Fibroblast of lung (primary cell): ENCODE results near the gene SLC25A1. TPM values are rescaled to one million over a fixed set of nuclear protein-coding genes. Genes with fewer than 3 reads are reported as not detected.
"Not testable (repeated sequence)": the region's sequence is repeated elsewhere in the genome, so short reads cannot be mapped to it uniquely, and the experiment has no call there.

Source experiments
- DNase-seq, 2 donors: peaks; one replicate each; pipeline versions ENCODE4 v3.0.0 to v3.0.0-alpha.2; 2010; ENCODE audit warnings: low read depth in 2 of 2
- H2AFZ ChIP-seq: 2 replicates; pipeline ENCODE4 v1.5.1; 2012; ENCODE audit warnings: low read length, control low read depth, inconsistent platforms
- H3K27ac ChIP-seq: 2 replicates; pipeline ENCODE4 v1.5.1; 2011; ENCODE audit warnings: low read length, control low read depth; ENCODE audit not compliant: insufficient read depth
- H3K27me3 ChIP-seq: 2 replicates; pipeline ENCODE4 v1.5.1; 2011; ENCODE audit warnings: mild to moderate bottlenecking, low read length; ENCODE audit not compliant: control insufficient read depth, insufficient read depth
- H3K36me3 ChIP-seq: 2 replicates; pipeline ENCODE4 v1.5.1; 2011; ENCODE audit warnings: low read length; ENCODE audit not compliant: control insufficient read depth, insufficient read depth
- H3K4me1 ChIP-seq: 2 replicates; pipeline ENCODE4 v1.5.1; 2011; ENCODE audit warnings: low read length; ENCODE audit not compliant: control insufficient read depth, insufficient read depth; ENCODE audit errors: extremely low read depth
- H3K4me2 ChIP-seq: 2 replicates; pipeline ENCODE4 v1.5.1; 2011; ENCODE audit warnings: low read length, control low read depth; ENCODE audit not compliant: insufficient read depth; ENCODE audit errors: extremely low read depth
- H3K4me3 ChIP-seq, 4 experiments: fragments of 200-600 bp in 1 of 4; sonication (generic) in 1 of 4; replicated peaks in 1 of 4; 2 replicates each; pipeline ENCODE4 v1.5.1; 2011 to 2016; ENCODE audit warnings: low read length in 4 of 4, low read depth in 3 of 4, mild to moderate bottlenecking in 3 of 4, control low read depth in 2 of 4, inconsistent platforms in 1 of 4, mixed read lengths in 1 of 4; ENCODE audit not compliant: insufficient read depth in 1 of 4; ENCODE audit errors: control extremely low read depth in 1 of 4
- H3K79me2 ChIP-seq: 2 replicates; pipeline ENCODE4 v1.5.1; 2012; ENCODE audit warnings: mild to moderate bottlenecking, low read length, inconsistent platforms; ENCODE audit not compliant: control insufficient read depth, insufficient read depth
- H3K9ac ChIP-seq: 2 replicates; pipeline ENCODE4 v1.5.1; 2011; ENCODE audit warnings: mild to moderate bottlenecking, low read length, control low read depth; ENCODE audit not compliant: insufficient read depth
- H3K9me3 ChIP-seq: 2 replicates; pipeline ENCODE4 v1.5.1; 2012; ENCODE audit warnings: low read depth, low read length; ENCODE audit not compliant: control insufficient read depth, insufficient read depth
- H4K20me1 ChIP-seq: 2 replicates; pipeline ENCODE4 v1.5.1; 2011; ENCODE audit warnings: low read length; ENCODE audit not compliant: control insufficient read depth, insufficient read depth; ENCODE audit errors: extremely low read depth
- CTCF ChIP-seq, 2 donors: IDR thresholded peaks in 1 of 2; conservative IDR thresholded peaks in 1 of 2; 1 replicate in 1 of 2; 2 replicates in 1 of 2; pipeline ENCODE4 v1.5.1; 2011 to 2012; ENCODE audit warnings: low read length in 2 of 2, control low read depth in 1 of 2, inconsistent platforms in 1 of 2, low read depth in 1 of 2, mild to moderate bottlenecking in 1 of 2
- EZH2 ChIP-seq: IDR thresholded peaks from 2 replicates; pipeline ENCODE4 v1.5.1; 2012; ENCODE audit warnings: low read length, control low read depth, mild to moderate bottlenecking; ENCODE audit errors: missing control alignments
- polyA plus RNA-seq, 2 donors: library from polyadenylated mRNA; depleted of rRNA in 1 of 2; stranded (reverse) in 1 of 2; unstranded in 1 of 2; fragments of >200 nt; gene quantifications; 2 replicates each; pipeline ENCODE4 v1.2.1, GENCODE V29; 2011 to 2012; ENCODE audit warnings: missing spikeins in 1 of 2
- total RNA-seq: library from RNA; depleted of rRNA; stranded (reverse); fragments of >200 nt; gene quantifications from 2 replicates; pipeline ENCODE4 v1.2.1, GENCODE V29; 2014

Gene SLC25A1
- total and polyA plus RNA-seq, 2 donors (not counting 1 experiment from before 2014, with no cell fraction given): 56.1 to 161 TPM

DNA sequence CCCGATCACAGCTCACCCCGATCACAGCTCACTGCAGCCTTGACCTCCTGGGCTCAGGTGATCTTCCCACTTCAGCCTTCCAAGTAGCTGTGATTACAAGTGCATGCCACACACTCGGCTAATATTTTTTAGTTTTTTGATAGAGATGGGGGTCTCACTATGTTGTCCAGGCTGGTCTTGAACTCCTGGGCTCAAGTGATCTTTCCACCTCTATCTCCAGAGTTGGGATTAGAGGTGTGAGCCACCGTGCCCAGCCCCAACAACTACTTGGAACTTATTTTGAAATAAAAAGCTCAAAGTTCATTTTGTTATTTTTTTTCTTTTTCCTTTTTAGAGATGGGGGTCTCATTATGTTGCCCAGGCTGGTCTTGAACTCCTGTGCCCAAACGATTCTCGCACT, 27.8 kb upstream of the SLC25A1 start:
- no peaks in the 10 kb centered on the region for H3K27me3 ChIP-seq
- H3K4me2 ChIP-seq: no peak overlapping the region
- no peak overlapping the region for H3K27ac ChIP-seq
- no peaks in the 10 kb centered on the region for H3K4me1 ChIP-seq
- H3K4me3 ChIP-seq: no peak overlapping the region
- no peak for DNase-seq
- H2AFZ ChIP-seq: no peak overlapping the region
- no peaks in the 10 kb centered on the region for H3K79me2 ChIP-seq
- no peak for TF ChIP-seq CTCF (conservative IDR thresholded peaks at IDR 0.05 in 1 of 2, IDR thresholded peaks at IDR 0.05 in 1 of 2; ENCODE audit: low read depth in 1 of 2, low read length in 2 of 2)
- TF ChIP-seq EZH2: no peak
- H3K36me3 ChIP-seq: no peaks in the 10 kb centered on the region
- H3K9ac ChIP-seq: no peak overlapping the region
- H3K9me3 ChIP-seq: no peaks in the 10 kb centered on the region
- H4K20me1 ChIP-seq: no peaks in the 10 kb centered on the region

DNA sequence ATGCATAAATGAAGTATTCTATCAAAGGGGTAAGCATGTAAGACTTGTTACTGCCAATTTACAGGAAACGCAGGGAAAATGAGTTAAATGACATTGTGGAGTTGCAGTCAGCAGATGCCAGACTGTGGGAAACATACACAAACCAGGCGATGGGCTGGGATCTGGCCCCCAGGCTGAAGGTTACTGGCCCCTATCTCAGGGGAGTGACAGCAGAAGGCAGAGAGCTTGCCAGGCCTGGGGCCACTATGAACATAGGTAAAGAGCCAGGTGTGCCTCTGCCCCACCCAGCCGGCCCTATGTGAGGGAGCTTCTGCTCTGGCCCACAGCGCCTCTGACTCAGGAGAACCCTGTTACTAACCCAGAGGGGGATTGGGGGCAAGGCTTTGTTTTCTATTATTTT, 26.1 kb upstream of the SLC25A1 start:
- no peak overlapping the region for H3K27ac ChIP-seq
- H3K36me3 ChIP-seq: no peaks in the 10 kb centered on the region
- no peaks in the 10 kb centered on the region for H4K20me1 ChIP-seq
- no peak for DNase-seq
- TF ChIP-seq EZH2 (no peak), CTCF (conservative IDR thresholded peaks at IDR 0.05 in 1 of 2, IDR thresholded peaks at IDR 0.05 in 1 of 2; ENCODE audit: low read depth in 1 of 2, low read length in 2 of 2) (no peak)
- H2AFZ ChIP-seq: no peak overlapping the region
- H3K4me1 ChIP-seq: no peaks in the 10 kb centered on the region
- no peaks in the 10 kb centered on the region for H3K27me3 ChIP-seq
- no peaks in the 10 kb centered on the region for H3K9me3 ChIP-seq
- H3K79me2 ChIP-seq: no peaks in the 10 kb centered on the region
- H3K4me3 ChIP-seq: no peak overlapping the region
- no peak overlapping the region for H3K9ac ChIP-seq
- no peak overlapping the region for H3K4me2 ChIP-seq

DNA sequence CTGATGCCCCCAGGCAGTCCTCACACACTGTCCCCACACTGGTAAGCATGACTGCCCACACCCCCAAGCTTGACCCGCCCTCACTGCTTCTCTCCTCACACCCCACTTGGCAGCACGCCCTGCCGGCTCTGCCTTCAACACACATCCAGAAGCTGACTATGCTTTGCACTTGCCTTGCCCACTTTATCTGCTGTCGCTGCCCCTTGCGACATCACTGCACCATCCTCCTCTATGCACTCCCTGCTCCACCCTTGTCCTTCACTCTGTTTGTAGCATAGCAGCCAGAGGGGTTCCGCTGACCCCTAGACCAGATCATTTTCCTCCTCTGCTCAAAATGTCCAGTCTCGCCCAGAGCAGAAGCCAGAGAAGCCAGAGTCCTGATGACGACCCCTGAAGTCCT, 25.3 kb upstream of the SLC25A1 start:
- no peak overlapping the region for H3K27ac ChIP-seq
- H3K79me2 ChIP-seq: no peaks in the 10 kb centered on the region
- peak in 1 of 2 donors; percentile 8 for DNase-seq
- H3K9ac ChIP-seq: no peak overlapping the region
- H3K4me1 ChIP-seq: no peaks in the 10 kb centered on the region
- no peaks in the 10 kb centered on the region for H4K20me1 ChIP-seq
- no peak overlapping the region for H2AFZ ChIP-seq
- H3K4me3 ChIP-seq: no peak overlapping the region
- no peaks in the 10 kb centered on the region for H3K9me3 ChIP-seq
- H3K36me3 ChIP-seq: no peaks in the 10 kb centered on the region
- H3K4me2 ChIP-seq: no peak overlapping the region
- TF ChIP-seq EZH2 (no peak), CTCF (conservative IDR thresholded peaks at IDR 0.05 in 1 of 2, IDR thresholded peaks at IDR 0.05 in 1 of 2; ENCODE audit: low read depth in 1 of 2, low read length in 2 of 2) (no peak)
- H3K27me3 ChIP-seq: no peaks in the 10 kb centered on the region

- not testable (repeated sequence) for H4K20me1 ChIP-seq, H3K79me2 ChIP-seq, DNase-seq, H3K4me3 ChIP-seq, H2AFZ ChIP-seq, H3K9me3 ChIP-seq, H3K9ac ChIP-seq, H3K4me1 ChIP-seq, H3K27me3 ChIP-seq, H3K27ac ChIP-seq, H3K36me3 ChIP-seq, H3K4me2 ChIP-seq
These were observed 24.3 kb upstream of the SLC25A1 start for GRCh38 chr22:19202799-19203186.
